HCT116 (cell line): Measurements from ENCODE around the gene SPAG8. TPM values are rescaled to one million over a fixed set of nuclear protein-coding genes. Genes with fewer than 3 reads are reported as not detected.

Experiments used
- ATAC-seq: fragments of 200-7000 bp; cut with Tn5 transposase; 2 replicates; pipeline ENCODE4 v1.9.1; 2020; ENCODE audit warnings: mild to moderate bottlenecking, moderate library complexity
- BruUV-seq: library from RNA; stranded (reverse); fragments of 400-500 nt; replicated peaks from 2 replicates; lab custom pipeline; 2021; lab: Mats Ljungman, UMichigan
- CTCF ChIA-PET: fragments of 300-600 bp; sonication (Branson Sonifier 250); formaldehyde crosslinking; loops from one replicate; lab custom pipeline; 2021; ENCODE audit warnings: antibody characterized with exemption; lab: Charles Lee
- POLR2A ChIA-PET: fragments of 300-600, 350-600 bp; sonication (Branson Sonifier 250); formaldehyde crosslinking; loops from one replicate; lab custom pipeline; 2021; ENCODE audit warnings: antibody characterized with exemption; lab: Charles Lee
- RAD21 ChIA-PET, 2 experiments: fragments of 300-600 bp; sonication (Branson Sonifier 250); formaldehyde crosslinking; loops; one replicate each; lab custom pipeline; 2023; ENCODE audit warnings: low total read pairs in 2 of 2; ENCODE audit not compliant: uncharacterized antibody in 2 of 2, unreplicated experiment in 2 of 2, low non-redundant PET in 1 of 2; lab: Charles Lee
- DNase-seq: peaks from one replicate; pipeline ENCODE4 v3.0.0-alpha.2; 2010; ENCODE audit warnings: low read depth, low spot score
- H2AFZ ChIP-seq: fragments of 200-600 bp; shearing (Covaris generic), sonication (generic); 2 replicates; pipeline ENCODE4 v1.6.1; 2017; ENCODE audit warnings: low read depth, mixed run types, mixed read lengths, antibody characterized with exemption, low read length; ENCODE audit not compliant: poor library complexity, severe bottlenecking
- H3K27ac ChIP-seq: 2 replicates; pipeline ENCODE4 v1.5.1; 2012; ENCODE audit warnings: low read depth, low read length
- H3K27me3 ChIP-seq: fragments of 200-600 bp; sonication (generic); 2 replicates; pipeline ENCODE4 v1.6.1; 2016; ENCODE audit warnings: mixed run types, low read length, mixed read lengths; ENCODE audit not compliant: insufficient read depth
- H3K36me3 ChIP-seq, 2 experiments: fragments of 200-500 bp in 1 of 2; fragments of 200-600 bp in 1 of 2; sonication (Bioruptor generic) in 1 of 2; sonication (generic) in 1 of 2; 2 replicates each; pipeline versions ENCODE4 v1.5.1 to v1.6.1; 2014 to 2016; ENCODE audit warnings: low read length in 2 of 2, inconsistent platforms in 1 of 2, mixed read lengths in 1 of 2, mixed run types in 1 of 2; ENCODE audit not compliant: insufficient read depth in 2 of 2, control insufficient read depth in 1 of 2
- H3K4me1 ChIP-seq, 2 experiments: fragments of 200-600 bp in 1 of 2; sonication (generic) in 1 of 2; 2 replicates each; pipeline versions ENCODE4 v1.5.1 to v1.6.1; 2012 to 2017; ENCODE audit warnings: low read length in 2 of 2, inconsistent platforms in 1 of 2, mild to moderate bottlenecking in 1 of 2, mixed read lengths in 1 of 2, mixed run types in 1 of 2, moderate library complexity in 1 of 2; ENCODE audit not compliant: insufficient read depth in 2 of 2, control insufficient read depth in 1 of 2
- H3K4me2 ChIP-seq: fragments of 200-600 bp; sonication (generic); 2 replicates; pipeline ENCODE4 v1.6.1; 2017; ENCODE audit warnings: mixed run types, low read length, mixed read lengths
- H3K4me3 ChIP-seq, 2 experiments: fragments of 200-600 bp in 1 of 2; sonication (generic) in 1 of 2; replicated peaks in 1 of 2; 2 replicates each; pipeline ENCODE4 v1.5.1; 2011 to 2016; ENCODE audit warnings: low read length in 2 of 2, control low read depth in 1 of 2, low read depth in 1 of 2, mild to moderate bottlenecking in 1 of 2, mixed read lengths in 1 of 2, mixed run types in 1 of 2
- H3K79me2 ChIP-seq: fragments of 200-600 bp; sonication (generic); 2 replicates; pipeline ENCODE4 v1.6.1; 2017; ENCODE audit warnings: mild to moderate bottlenecking, mixed run types, low read length, moderate library complexity, mixed read lengths; ENCODE audit not compliant: insufficient read depth
- H3K9ac ChIP-seq: fragments of 200-600 bp; sonication (generic); 2 replicates; pipeline ENCODE4 v1.6.1; 2016; ENCODE audit warnings: low read length, mixed read lengths
- H3K9me2 ChIP-seq: fragments of 200-600 bp; sonication (generic), shearing (Covaris generic); 2 replicates; pipeline ENCODE4 v1.6.1; 2017; ENCODE audit warnings: mixed run types, mild to moderate bottlenecking, moderate library complexity; ENCODE audit not compliant: insufficient read depth
- H3K9me3 ChIP-seq, 2 experiments: fragments of 200-500 bp in 1 of 2; fragments of 200-600 bp in 1 of 2; sonication (Bioruptor generic) in 1 of 2; sonication (generic) in 1 of 2; 2 replicates each; pipeline ENCODE4 v1.6.1; 2014 to 2017; ENCODE audit warnings: low read length in 2 of 2, mixed read lengths in 2 of 2, inconsistent platforms in 1 of 2, low read depth in 1 of 2, mild to moderate bottlenecking in 1 of 2, mixed run types in 1 of 2, moderate library complexity in 1 of 2; ENCODE audit not compliant: control insufficient read depth in 1 of 2, insufficient read depth in 1 of 2
- H4K20me1 ChIP-seq: fragments of 200-600 bp; sonication (generic), shearing (Covaris generic); 2 replicates; pipeline ENCODE4 v1.6.1; 2017; ENCODE audit warnings: mixed run types, mild to moderate bottlenecking, moderate library complexity; ENCODE audit not compliant: insufficient read depth
- CTCF ChIP-seq, 3 experiments: fragments of 200-600 bp in 1 of 3; sonication (generic) in 1 of 3; IDR thresholded peaks in 2 of 3; conservative IDR thresholded peaks in 1 of 3; 2 replicates each; pipeline ENCODE4 v1.5.1; 2012 to 2017; ENCODE audit warnings: low read depth in 2 of 3, low read length in 2 of 3, antibody characterized with exemption in 1 of 3, borderline replicate concordance in 1 of 3, control low read depth in 1 of 3, mild to moderate bottlenecking in 1 of 3, mixed read lengths in 1 of 3, mixed run types in 1 of 3, moderate library complexity in 1 of 3; ENCODE audit not compliant: insufficient read depth in 1 of 3
- EZH2phosphoT487 ChIP-seq: fragments of 200-600 bp; IDR thresholded peaks from 2 replicates; pipeline ENCODE4 v1.6.1; 2018; ENCODE audit warnings: antibody characterized with exemption, borderline replicate concordance
- RAD21 ChIP-seq: IDR thresholded peaks from 2 replicates; pipeline ENCODE4 v1.6.1; 2012; ENCODE audit warnings: low read depth, mild to moderate bottlenecking
- YY1 ChIP-seq: IDR thresholded peaks from 2 replicates; pipeline ENCODE4 v1.6.1; 2011; ENCODE audit warnings: low read length, low read depth, moderate library complexity, mild to moderate bottlenecking; ENCODE audit not compliant: insufficient replicate concordance; ENCODE audit errors: extremely low read depth
- ZFX ChIP-seq: fragments of 450-650 bp; IDR thresholded peaks from 2 replicates; pipeline ENCODE4 v1.6.1; 2017
- intact Hi-C: fragments of 100-400 bp; cut with micrococcal nuclease; formaldehyde crosslinking; loops from 2 replicates; pipeline ENCODE4 v1.10.0; 2022
- total RNA-seq: library from RNA; stranded (reverse); gene quantifications from one replicate; pipeline ENCODE4 v1.2.1, GENCODE V29; 2021; ENCODE audit not compliant: unreplicated experiment

Gene SPAG8
- total RNA-seq, 1 experiment from 2014 or later: 0.39 TPM

- H3K36me3 ChIP-seq: 0 out of 4 replicates have a peak, but pooled peaks cover 0 to 4% of the 10 kb centered on the region in 2 experiments
- H2AFZ ChIP-seq: no peak overlapping the region
- no peaks in the 10 kb centered on the region for H4K20me1 ChIP-seq
- H3K4me1 ChIP-seq: peaks cover 0 to 7% of the 10 kb centered on the region in 2 experiments; a peak in 1 of 4 replicates
- TF ChIP-seq ZFX: no peak
- TF ChIP-seq CTCF (IDR thresholded peaks at IDR 0.05 in 2 of 3, conservative IDR thresholded peaks at IDR 0.05 in 1 of 3; ENCODE audit: borderline replicate concordance in 1 of 3, insufficient read depth in 1 of 3, low read depth in 2 of 3, low read length in 2 of 3): peak; percentile 81 to 87 (median 86)
- peak; percentile 89 for TF ChIP-seq RAD21
- TF ChIP-seq YY1: no peak
- TF ChIP-seq EZH2phosphoT487: no peak
- no peaks in the 10 kb centered on the region for H3K9me3 ChIP-seq
- H3K9me2 ChIP-seq: no peaks in the 10 kb centered on the region
- ChIA-PET RAD21 (interaction anchor here (1.0 to 1.3 kb wide), 3 partner anchors 36 to 92 kb away, joined by 3 to 8 read pairs (median 3); no protein-coding TSS in a partner anchor), POLR2A (interaction anchor here (1.1 kb wide), 1 partner anchor 22 kb away, joined by 4 read pairs; the partner anchor contains the start of gene SPAG8), CTCF (interaction anchor here (0.8 to 3.7 kb wide), 19 partner anchors 8 to 233 kb away, joined by 3 to 46 read pairs (median 5); partner anchors contain the start of genes HINT2, HRCT1 and SPAG8)
- H3K4me3 ChIP-seq: no peak overlapping the region
- intact Hi-C loops: loop anchor here (1.0 to 2.0 kb wide), 4 partner anchors 44 to 233 kb away; no protein-coding TSS in a partner anchor
- no TSS peak for BruUV-seq
- H3K79me2 ChIP-seq: no peaks in the 10 kb centered on the region
- peak; percentile 96 for ATAC-seq
- H3K4me2 ChIP-seq: no peak overlapping the region
- DNase-seq: no peak
- H3K9ac ChIP-seq: no peak overlapping the region
- no peaks in the 10 kb centered on the region for H3K27me3 ChIP-seq
- no peak overlapping the region for H3K27ac ChIP-seq
Observed at GRCh38 chr9:35790385-35791296, 21.4 kb downstream of the SPAG8 start.
